Measurements from ENCODE around the gene RBM34. TPM values are rescaled to one million over a fixed set of nuclear protein-coding genes. Genes with fewer than 3 reads are reported as not detected.

Gene RBM34
- total RNA-seq, 3 donors from 2014 or later: 42.9 to 54.0 (median 52.2) TPM

GRCh38 chr1:235111107-235111506 lies 49.9 kb downstream of the RBM34 start:
- H3K27ac ChIP-seq: no peak overlapping the region
- no peak for DNase-seq (ENCODE audit: low spot score in 2 of 2)
- intact Hi-C loops (cut with DNase I; ENCODE audit: low total_unique reads): no loop called here
- TF ChIP-seq POLR2AphosphoS5 (IDR thresholded peaks at IDR 0.05): no peak
- no peak for TF ChIP-seq CTCF (IDR thresholded peaks at IDR 0.05)
- no peak for TF ChIP-seq POLR2A (IDR thresholded peaks at IDR 0.05)
- H3K4me3 ChIP-seq: no peak overlapping the region
- H3K9me3 ChIP-seq: no peaks in the 10 kb centered on the region
- no peaks in the 10 kb centered on the region for H3K4me1 ChIP-seq
- H3K27me3 ChIP-seq: no peaks in the 10 kb centered on the region
- no peaks in the 10 kb centered on the region for H3K36me3 ChIP-seq

DNA sequence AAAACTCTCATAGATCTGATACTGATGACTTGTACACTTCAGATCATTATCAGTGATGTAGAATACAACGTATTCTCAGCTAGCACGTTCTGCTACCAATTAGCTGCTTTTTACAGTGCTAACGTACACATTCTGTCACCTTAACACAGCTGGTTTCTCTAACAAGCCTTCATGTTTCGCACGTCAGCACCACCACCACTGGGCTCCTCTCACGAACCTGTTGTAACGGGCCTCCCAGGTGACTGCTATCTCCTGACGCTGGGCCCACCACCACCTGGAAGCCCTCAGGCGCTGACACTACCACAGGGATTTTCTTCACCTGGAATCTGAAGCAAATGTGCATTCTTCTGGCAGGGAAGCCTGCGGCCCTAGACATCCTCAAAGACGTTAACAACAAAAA lies 52.2 kb downstream of the RBM34 start:
- Histone ChIP-seq H3K4me3 (no peak overlapping the region), H3K9me3 (no peaks in the 10 kb centered on the region), H3K36me3 (no peaks in the 10 kb centered on the region), H3K27ac (no peak overlapping the region), H3K27me3 (no peaks in the 10 kb centered on the region), H3K4me1 (no peaks in the 10 kb centered on the region)
- no peak for TF ChIP-seq CTCF (IDR thresholded peaks at IDR 0.05)
- TF ChIP-seq POLR2AphosphoS5 (IDR thresholded peaks at IDR 0.05): no peak
- TF ChIP-seq POLR2A (IDR thresholded peaks at IDR 0.05): no peak
- intact Hi-C loops (cut with DNase I; ENCODE audit: low total_unique reads): no loop called here
- no peak for DNase-seq (ENCODE audit: low spot score in 2 of 2)

DNA sequence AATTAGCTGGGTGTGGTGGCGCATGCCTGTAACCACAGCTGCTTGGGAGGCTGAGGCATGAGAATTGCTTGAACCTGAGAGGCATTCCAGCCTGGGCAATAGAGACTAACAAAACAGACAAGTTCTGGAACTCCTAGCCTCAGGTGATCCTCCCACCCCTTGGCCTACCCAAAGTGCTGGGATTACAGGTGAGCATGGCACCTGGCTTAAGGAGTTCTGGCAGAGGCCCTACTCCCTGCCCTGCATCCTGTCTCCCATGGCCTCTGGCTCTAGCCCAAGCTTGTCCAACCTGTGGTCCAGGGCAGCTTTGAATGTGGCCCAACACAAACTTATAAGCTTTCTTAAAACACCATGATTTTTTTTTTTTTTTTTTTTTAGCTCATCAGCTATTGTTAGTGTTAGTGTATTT lies 52.9 kb downstream of the RBM34 start:
- no peak for DNase-seq (ENCODE audit: low spot score in 2 of 2)
- Histone ChIP-seq H3K27me3 (no peaks in the 10 kb centered on the region), H3K27ac (no peak overlapping the region), H3K36me3 (no peaks in the 10 kb centered on the region), H3K9me3 (no peaks in the 10 kb centered on the region), H3K4me3 (no peak overlapping the region), H3K4me1 (no peaks in the 10 kb centered on the region)
- intact Hi-C loops (cut with DNase I; ENCODE audit: low total_unique reads): no loop called here
- TF ChIP-seq POLR2A (IDR thresholded peaks at IDR 0.05) (no peak), POLR2AphosphoS5 (IDR thresholded peaks at IDR 0.05) (no peak), CTCF (IDR thresholded peaks at IDR 0.05) (no peak)

DNA sequence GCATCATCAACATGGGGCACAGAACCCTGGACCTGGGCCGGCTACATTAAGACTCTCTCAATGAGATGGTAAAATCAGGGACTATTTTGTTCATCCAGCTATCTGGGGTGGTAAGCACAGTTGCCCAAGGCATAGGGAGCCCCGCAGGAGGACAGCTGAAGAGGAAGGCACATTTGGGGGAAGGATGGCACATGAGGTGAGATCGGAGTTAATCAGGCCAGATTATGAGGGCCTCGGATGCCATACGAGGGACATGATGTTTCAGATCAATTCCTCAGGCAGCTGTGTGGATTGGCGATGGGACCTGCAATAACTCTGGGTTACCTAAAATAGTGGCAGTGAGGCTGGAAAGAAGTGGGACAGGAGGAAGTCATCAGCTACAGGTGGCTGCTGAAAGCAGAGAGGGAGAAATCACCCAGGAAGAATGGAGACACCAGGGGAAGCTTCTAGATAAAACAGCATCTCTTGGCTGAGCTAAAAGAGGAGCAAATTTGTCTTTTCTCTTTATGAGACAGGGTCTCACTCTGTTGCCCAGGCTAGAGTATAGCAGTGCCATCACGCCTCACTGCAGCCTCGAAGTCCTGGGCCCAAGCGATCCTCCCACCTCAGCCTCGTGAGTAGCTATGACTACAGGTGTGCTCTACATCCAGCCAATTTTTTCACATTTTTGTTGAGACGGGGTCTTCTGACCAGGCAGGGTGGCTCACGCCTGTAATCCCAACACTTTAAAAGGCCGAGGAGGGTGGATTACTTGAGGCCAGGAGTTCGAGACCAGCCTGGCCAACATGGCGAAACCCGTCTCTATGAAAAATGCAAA lies 53.5 kb downstream of the RBM34 start:
- H3K27me3 ChIP-seq: no peaks in the 10 kb centered on the region
- DNase-seq (ENCODE audit: low spot score in 2 of 2): no peak
- H3K27ac ChIP-seq: no peak overlapping the region
- no peaks in the 10 kb centered on the region for H3K36me3 ChIP-seq
- no peak for TF ChIP-seq POLR2AphosphoS5 (IDR thresholded peaks at IDR 0.05)
- no peak for TF ChIP-seq POLR2A (IDR thresholded peaks at IDR 0.05)
- TF ChIP-seq CTCF (IDR thresholded peaks at IDR 0.05): no peak
- intact Hi-C loops (cut with DNase I; ENCODE audit: low total_unique reads): no loop called here
- H3K9me3 ChIP-seq: no peaks in the 10 kb centered on the region
- H3K4me3 ChIP-seq: no peak overlapping the region
- no peaks in the 10 kb centered on the region for H3K4me1 ChIP-seq

DNA sequence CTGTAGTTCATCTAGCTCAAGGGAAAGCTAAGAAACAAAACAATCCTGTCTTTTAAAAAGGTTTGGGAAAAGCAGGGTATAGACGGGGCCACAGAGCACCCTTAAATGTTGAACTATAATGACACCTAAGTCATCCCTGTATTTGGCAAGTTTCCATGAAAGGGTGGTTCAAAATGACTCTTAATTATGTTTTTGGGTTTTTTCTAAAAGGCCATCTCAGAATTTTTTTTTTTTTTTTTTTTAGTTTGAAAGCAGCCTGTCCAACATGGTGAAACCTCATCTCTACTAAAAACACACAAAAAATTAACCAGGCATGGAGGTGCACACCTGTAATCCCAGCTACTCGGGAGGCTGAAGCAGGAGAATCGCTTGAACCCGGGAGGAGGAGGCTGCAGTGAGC lies 54.6 kb downstream of the RBM34 start:
- Histone ChIP-seq H3K4me3 (no peak overlapping the region), H3K9me3 (no peaks in the 10 kb centered on the region), H3K27me3 (no peaks in the 10 kb centered on the region), H3K27ac (no peak overlapping the region), H3K36me3 (no peaks in the 10 kb centered on the region), H3K4me1 (no peaks in the 10 kb centered on the region)
- intact Hi-C loops (cut with DNase I; ENCODE audit: low total_unique reads): no loop called here
- DNase-seq (ENCODE audit: low spot score in 2 of 2): no peak
- no peak for TF ChIP-seq POLR2A (IDR thresholded peaks at IDR 0.05)
- no peak for TF ChIP-seq POLR2AphosphoS5 (IDR thresholded peaks at IDR 0.05)
